Body of pancreas (tissue), 4 donors: ENCODE results near the gene CD248.

Experiments
- CTCF ChIP-seq, 7 experiments: fragments of 450-650 bp in 4 of 7; fragments of 200-600 bp in 3 of 7; sonication (generic) in 3 of 7; IDR thresholded peaks; one replicate each; pipeline ENCODE4 v1.5.1; 2016 to 2019; ENCODE audit warnings: antibody characterized with exemption in 7 of 7
- POLR2A ChIP-seq, 3 donors: fragments of 450-650 bp; IDR thresholded peaks; one replicate each; pipeline ENCODE4 v1.6.1; 2016; ENCODE audit warnings: antibody characterized with exemption in 3 of 3, mild to moderate bottlenecking in 2 of 3

GRCh38 chr11:66272596-66272995, 44.2 kb downstream of the CD248 start:
- no peak for TF ChIP-seq CTCF (IDR thresholded peaks at IDR 0.05)
- no peak for TF ChIP-seq POLR2A (IDR thresholded peaks at IDR 0.05)
